GM12873 (cell line): Measurements from ENCODE around the gene SLC26A9.

ENCODE experiments used
- CTCF ChIP-seq: IDR thresholded peaks from 2 replicates; pipeline ENCODE4 v1.5.1; 2012; ENCODE audit warnings: low read depth, mild to moderate bottlenecking, moderate library complexity, low read length, control low read depth; ENCODE audit not compliant: insufficient read depth; ENCODE audit errors: missing control alignments

SLC26A9 gene

GRCh38 chr1:205986292-205986691, 43.0 kb upstream of the SLC26A9 start:
- TF ChIP-seq CTCF: no peak

DNA sequence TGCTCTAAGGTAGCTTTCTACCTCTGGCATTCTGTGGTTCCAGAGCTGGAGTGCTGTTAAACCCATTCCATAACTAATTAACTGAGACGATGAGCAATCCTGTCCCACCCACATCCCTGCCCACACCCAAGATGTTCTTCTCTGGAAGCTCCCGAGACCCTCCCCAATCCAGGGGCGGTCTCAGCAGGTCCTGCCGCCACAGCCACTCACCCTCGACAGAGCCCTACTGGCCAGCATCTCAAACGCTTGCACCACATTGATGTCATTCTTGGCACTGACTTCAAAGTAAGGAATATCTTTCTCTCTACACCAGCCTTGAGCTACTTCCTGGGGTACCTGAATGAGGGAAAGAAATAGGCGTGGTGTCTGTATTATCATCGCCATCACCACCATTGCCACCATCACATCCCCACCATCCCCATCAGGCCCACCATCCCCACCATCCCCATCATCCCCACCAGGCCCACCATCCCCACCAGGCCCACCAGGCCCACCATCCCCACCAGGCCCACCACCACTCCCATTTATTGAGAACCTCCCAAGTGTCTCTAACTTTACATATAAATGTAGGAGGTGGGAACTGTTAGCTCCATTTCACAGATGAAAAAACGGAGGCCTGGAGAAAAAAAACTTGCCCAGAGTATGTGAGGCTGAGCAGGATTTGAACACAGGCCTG, 42.2 kb upstream of the SLC26A9 start:
- no peak for TF ChIP-seq CTCF

DNA sequence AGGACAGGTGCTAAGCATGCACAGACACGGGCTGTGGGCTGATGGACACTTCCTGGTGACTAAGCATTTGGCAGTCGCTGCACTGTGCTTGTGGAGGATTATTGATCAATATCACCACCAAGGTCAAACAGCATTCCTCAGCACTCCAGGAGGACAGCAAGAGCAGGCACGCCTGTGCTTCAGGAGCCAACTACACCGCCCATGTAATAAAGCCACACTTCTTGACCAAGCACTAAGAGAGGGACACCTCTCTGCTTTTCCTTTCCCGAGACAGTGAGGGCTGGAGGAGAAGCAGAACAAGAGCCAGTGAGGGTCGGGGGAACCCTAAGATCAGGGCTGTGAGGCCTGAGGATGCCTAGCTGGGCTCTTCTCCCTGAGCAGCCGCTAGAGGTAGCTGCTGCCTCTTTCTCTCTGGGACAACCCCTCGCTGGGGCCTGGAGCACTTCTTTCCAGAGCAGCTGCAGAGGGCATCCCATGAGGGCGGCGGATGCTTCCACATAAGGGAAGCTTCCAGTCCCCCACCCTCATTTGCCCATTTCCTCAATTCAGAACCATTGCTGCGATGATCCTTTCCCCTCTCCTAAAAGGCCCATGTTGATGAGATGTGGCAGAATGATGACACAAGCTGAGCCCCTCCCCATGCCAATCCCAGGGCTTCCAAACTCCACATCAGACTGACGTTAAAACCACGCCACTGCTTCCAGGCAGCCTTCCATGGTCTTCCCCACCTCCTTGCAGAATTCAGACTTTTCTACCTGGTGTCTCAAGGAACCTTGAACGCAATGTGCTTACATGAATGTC, 40.9 kb upstream of the SLC26A9 start:
- peak; percentile 97 for TF ChIP-seq CTCF

GRCh38 chr1:205981257-205981656, 38.0 kb upstream of the SLC26A9 start:
- TF ChIP-seq CTCF: no peak

DNA sequence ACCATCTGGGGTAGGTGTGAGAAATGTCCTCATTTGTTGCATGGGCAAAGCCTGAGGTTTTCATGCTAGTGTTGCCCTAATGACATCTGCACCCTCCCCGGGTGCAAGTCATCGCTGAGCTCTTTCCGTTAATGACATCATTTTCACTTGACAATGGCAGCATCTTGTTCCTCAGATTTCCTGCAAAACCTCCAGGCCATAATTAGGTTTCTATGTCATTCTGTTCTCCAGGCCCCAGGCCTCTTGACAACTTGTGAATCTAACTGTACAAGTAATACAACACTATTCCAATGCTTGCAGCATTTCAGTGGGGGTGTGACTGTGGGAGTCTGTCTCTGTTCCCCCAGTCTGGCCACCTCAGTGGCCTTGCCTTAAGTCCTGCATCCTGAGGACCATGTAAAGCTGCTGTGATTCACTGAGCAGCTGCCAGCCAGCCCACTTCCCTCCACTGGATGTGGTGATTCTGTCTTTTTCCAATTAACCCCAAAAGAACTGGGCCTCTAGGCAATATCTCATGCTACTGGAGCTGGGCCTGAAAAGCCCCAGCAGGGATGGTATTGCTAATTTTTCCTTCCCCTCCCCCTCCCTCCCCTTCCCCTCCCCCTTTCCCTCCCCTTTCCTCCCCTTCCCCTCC, 37.1 kb upstream of the SLC26A9 start:
- TF ChIP-seq CTCF: no peak

DNA sequence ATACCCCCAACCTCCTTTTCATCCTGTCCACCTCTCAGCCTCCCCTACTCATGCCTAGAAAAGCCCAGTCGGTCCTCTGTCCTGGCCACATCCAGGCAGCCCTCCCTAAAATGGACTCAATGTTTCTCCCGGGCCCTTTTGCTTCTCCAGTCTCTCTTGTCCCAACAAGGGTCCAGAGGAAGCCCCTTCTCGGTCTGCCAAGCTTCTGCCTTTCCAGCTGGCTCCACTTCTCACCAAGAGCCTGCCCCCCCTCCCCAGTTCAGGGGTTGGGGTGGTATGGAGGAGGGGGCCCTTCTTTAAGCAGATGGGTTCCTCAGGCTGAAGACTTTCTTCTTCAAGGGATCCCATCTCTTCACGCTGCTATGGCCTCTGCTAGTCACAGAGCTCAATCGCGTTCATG, 36.0 kb upstream of the SLC26A9 start:
- TF ChIP-seq CTCF: no peak

DNA sequence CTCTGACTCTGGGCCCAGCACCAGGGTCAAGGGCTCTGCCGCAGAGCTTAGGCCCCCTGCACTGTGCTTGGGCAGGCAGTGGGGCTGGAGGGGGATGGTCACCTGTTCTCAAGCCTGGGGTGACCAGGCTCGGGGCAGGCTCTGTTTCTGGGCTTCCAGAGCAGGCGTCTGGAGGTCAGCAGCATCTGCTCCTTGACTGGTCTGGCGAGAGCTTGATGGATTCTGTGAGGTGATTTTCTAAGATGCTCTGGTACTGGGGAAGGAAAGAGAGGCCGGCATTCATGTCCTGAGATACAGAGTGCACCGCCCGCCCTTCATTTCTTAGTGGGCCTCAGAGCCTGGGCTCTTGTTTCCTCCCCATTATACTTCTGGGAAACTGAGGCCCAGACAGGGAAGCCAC, 35.4 kb upstream of the SLC26A9 start:
- no peak for TF ChIP-seq CTCF
